UCSD-AML1 (cell line): Measurements from ENCODE around the gene IDH3B.
A peak's percentile ranks its signal among the peaks of the same experiment; 100 is the strongest.
"Not testable (repeated sequence)": the region's sequence is repeated elsewhere in the genome, so short reads cannot be mapped to it uniquely, and the experiment has no call there.

ENCODE experiments used
- DNase-seq: peaks from one replicate; lab custom pipeline; 2025; ENCODE audit not compliant: unreplicated experiment; lab: John Stamatoyannopoulos, UW

Gene IDH3B

DNA sequence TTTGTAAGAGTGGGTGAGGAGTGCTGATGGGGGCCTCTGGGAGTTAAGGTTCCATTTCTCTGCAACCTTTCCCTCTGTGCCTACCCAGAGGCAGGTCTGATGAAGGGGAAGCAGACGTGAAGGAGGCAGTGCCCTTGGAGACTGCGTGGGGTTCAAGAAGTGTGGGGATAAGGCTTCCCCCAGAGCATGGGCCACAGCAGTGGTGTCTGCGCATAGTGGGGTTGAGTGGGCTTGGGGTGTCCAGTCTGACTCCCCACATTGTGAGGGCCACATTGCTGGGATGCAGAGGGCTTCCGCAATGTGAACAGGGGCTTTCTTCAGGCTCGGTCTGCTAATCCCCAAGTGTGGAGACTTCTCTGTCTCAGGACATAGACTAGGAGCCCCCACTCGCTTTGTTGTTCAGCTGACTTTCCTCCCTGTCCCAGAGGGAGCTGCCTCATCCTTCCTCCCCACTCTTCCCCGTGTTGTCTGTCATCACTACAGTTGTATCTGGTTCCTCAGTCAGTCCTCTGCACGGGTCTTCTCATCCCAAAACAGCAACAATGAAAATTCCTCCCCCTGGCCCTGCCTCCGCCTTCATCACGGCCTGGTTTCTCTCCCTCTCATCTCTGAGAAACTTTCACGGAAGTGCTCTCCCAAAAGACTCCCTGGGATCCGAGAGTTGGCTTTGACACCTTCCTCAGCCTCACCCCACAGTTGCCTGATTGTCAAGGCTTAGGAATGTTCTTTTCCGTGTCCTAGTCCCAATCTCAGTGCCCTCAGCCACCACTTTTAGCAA, 31.4 kb upstream of the IDH3B start:
- DNase-seq, result no peak

DNA sequence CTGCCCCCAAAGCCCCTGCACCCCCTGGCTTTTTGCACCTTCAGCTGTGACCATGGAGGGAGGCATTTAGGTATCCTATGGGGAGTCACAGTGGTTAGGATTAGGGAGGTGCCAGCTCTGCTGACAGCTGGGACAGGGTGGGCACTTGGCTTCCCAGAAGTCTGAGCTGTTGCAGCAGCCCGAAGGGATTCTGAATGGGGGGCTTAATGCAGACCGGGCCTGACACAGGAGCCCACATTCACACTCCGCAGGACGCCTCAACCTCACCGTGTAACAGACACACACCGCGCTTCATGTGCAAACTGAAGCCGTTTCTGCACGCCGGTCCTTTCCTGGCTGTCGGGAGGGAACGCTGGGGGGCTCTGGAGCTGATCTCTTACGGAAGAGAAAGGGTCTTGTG, 30.5 kb upstream of the IDH3B start:
- no peak for DNase-seq

GRCh38 chr20:2694008-2694471, 30.0 kb upstream of the IDH3B start:
- DNase-seq, result no peak

DNA sequence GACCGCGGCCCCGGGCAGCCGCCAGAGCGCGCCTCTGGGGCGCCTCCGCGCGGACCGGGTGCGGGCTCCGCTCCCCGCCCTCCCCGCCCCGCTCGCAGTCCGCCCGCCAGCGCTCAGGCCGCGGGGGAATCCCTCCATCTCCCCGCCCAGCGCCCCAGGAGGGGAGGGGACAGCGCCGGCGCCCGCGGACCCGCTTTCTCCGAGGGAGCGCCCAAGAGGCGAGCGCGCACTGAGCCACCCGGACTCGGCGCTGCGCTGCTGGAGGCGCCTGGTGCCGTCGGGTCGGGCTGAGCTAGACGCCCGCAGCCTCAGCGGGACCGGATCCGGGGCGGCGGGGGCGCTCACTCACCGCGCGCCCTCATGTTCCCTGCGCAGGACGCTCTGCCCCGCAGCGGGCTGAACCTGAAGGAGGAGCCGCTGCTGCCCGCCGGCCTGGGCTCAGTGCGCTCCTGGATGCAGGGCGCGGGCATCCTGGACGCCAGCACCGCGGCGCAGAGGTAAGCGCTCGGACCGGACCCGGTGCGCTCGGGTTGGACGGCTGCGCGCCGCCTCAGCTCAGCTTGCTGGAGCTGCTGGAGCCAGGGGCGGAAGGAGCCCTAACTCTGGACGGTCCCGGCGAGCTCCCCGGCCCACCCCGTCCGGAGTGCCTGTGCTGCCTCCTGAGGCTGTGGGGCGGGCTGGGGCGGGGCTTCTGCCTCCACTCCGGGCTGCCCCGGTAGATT, 29.4 kb upstream of the IDH3B start:
- DNase-seq, result peak; percentile 46

- no peak for DNase-seq
Observed at GRCh38 chr20:2692886-2693285, 28.9 kb upstream of the IDH3B start.

GRCh38 chr20:2692036-2692885, 28.2 kb upstream of the IDH3B start, which contains the start of gene EBF4:
Gene EBF4 (plus strand): TSS chr20:2692780. CDS start chr20:2693646, 866 bp downstream.
- DNase-seq, result no peak

DNA sequence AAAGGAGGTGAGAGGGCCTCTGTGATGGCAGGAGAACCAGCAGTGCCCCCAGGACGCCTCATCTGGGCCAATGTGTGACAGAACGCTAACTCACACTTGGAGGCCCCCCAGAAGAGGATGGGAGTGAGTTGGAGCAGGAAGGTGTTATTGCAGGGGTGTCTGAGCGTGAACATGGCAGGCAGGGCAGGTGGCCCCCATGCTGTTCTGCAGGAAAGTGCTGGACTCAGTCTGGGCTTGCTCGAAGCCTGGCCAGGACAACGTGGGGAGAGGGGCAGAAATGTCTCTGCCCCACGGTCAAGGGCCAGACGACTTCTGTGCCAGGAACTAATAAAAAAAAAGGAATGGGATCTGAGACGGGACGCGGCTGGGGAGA, 27.6 kb upstream of the IDH3B start:
- no peak for DNase-seq

DNA sequence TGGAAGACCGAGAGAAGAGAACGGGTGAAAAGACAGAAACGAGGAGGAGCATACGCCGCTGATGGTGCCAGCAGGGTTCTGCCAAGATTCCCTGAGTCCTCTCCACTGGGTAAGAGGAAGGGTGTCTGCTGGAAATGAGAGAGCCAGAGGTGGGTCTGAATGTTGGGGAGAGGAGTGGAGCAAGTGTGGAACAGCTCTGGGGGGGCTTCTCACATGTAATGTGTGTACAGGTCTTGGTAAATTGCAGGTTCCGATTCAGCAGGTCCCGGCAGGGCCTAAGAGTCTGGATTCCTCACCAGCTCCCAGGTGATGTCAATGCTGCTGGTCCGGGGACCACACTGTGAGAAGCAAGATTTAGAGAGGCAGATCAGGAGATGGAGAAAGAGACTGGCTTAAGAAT, 27.1 kb upstream of the IDH3B start:
- DNase-seq, result no peak

DNA sequence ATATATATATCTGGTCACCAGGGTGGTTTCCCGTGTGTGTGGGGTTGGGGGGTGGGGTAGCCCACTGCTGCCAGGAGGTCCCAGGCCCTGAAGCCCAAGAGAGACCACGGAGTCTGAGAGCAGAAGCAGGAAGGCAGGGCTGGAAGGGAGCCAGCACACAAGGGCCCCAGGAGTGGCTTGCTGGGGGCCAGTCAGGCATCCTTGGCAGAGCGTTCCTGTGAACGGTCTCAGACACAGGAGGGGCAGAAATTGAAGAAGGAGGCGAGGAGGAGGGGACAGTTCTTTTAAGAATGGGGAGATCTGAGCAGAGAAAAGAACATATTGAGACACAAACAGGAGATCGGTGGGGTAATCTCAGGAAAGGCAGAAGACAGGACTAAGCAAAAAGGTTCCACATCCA, 26.7 kb upstream of the IDH3B start:
- no peak for DNase-seq

GRCh38 chr20:2690213-2690612, 26.2 kb upstream of the IDH3B start:
- no peak for DNase-seq

- DNase-seq, result peak; percentile 88
Observed at GRCh38 chr20:2688041-2688591, 24.1 kb upstream of the IDH3B start.

DNA sequence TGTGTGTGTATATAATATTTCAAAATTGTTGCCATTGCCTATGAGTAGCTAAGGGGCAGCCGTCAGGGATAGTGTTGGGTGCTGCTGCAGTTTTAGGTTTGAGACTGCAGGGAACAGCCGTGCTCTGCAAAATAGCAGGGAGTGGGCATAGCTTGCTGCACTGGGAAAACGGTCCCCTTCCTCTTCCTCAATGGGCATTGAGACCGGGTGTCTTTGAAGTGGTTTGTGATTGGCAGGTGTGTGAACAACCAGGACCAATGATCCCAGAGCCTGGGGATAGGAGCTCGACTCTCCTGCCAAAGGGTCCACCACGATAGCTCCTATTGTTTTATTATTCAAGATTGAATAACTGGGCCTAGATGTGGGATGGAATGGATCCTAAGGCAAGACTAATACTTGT, 23.5 kb upstream of the IDH3B start:
- no peak for DNase-seq

GRCh38 chr20:2684817-2685216, 20.8 kb upstream of the IDH3B start:
- peak; percentile 50 for DNase-seq

DNA sequence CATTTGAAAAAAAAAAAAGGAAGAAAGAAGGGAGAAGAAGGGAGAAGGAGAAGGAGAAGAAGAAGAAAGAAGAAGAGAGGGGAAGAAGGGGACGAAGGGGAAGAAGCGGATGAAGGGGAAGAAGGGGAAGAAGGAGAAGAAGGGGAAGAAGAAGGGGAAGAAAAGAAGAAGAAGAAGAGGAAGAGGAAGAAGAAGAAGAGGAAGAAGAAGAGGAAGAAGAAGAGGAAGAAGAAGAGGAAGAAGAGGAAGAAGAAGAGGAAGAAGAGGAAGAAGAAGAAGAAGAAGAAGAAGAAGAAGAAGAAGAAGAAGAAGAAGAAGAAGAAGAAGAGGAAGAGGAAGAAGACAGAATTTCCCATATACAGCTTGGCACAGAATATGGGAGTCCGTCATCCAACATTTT, 18.0 kb upstream of the IDH3B start:
- DNase-seq, result not testable (repeated sequence)

- no peak for DNase-seq
Observed at GRCh38 chr20:2680046-2680445, 16.0 kb upstream of the IDH3B start.

DNA sequence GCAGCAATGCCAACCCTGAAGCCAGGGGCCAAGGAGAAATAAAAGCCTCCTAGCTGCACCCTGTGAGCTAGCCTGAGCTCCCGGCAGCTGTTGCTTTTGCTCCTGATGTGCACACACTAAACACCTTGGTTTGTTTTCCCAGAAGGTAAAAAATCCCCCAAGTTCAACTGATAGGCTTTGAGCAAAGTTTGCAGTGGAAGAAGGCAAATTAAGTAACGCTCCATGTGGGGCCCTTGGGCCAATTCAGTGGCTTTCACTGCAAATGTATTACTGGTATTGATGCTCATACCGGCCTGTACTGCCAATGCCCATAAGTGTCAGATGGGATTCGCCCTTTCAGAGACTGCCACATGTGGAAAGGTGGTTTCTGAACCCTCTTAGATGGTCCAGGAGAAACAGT, 9.4 kb upstream of the IDH3B start:
- no peak for DNase-seq

GRCh38 chr20:2672446-2672845, 8.4 kb upstream of the IDH3B start:
- no peak for DNase-seq

GRCh38 chr20:2671977-2672376, 8.0 kb upstream of the IDH3B start:
- DNase-seq, result peak; percentile 24

- DNase-seq, result no peak
Observed at GRCh38 chr20:2663364-2663886, 591 bp downstream of the IDH3B start.

DNA sequence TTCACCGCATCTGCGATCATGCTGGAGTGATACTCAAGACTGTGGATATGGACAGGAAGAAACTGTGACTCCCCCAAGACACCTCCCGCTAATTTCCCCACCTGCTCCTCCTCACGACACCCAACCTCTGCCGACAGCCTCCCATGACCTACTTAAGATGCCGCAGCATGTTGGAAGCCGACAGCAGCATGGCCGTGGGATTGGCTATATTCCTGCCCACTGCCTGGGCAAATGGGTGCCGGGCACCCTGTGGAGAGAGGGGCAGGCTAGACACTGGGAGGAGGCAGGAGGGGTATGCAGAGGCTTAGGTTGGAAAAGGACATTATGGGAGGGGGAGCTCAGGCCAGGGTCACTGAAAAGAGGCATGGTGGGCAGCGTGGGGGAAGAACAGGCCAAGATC, 4.5 kb downstream of the IDH3B start:
- no peak for DNase-seq
